Stimulated activated CD8-positive, alpha-beta memory T cell treated with anti-CD3 and anti-CD28 coated beads, Interleukin-12 subunit alpha, Interleukin-12 subunit beta, amount 100 ng/mL, for 1 hour (primary cell): ENCODE data around the gene ALDH4A1.

Experiments
- DNase-seq: peaks from one replicate; pipeline ENCODE4 v3.0.0-alpha.2; 2020; ENCODE audit warnings: low read depth

ALDH4A1 gene

GRCh38 chr1:18902523-18903290 is at the start of gene ALDH4A1:
TSS of gene ALDH4A1 (minus strand) at chr1:18902555. CDS start at chr1:18902523, 32 bp downstream.
- DNase-seq, result peak; percentile 88

- DNase-seq, result peak; percentile 57
Measured at GRCh38 chr1:18951818-18952391, 49.5 kb upstream of the ALDH4A1 start.

GRCh38 chr1:18951416-18951815 is 49.1 kb upstream of the ALDH4A1 start:
- DNase-seq, result no peak

- DNase-seq, result no peak
Measured at GRCh38 chr1:18950401-18951026, 48.2 kb upstream of the ALDH4A1 start.

GRCh38 chr1:18949686-18950400 is 47.5 kb upstream of the ALDH4A1 start:
- DNase-seq, result no peak

GRCh38 chr1:18948913-18949685 is 46.7 kb upstream of the ALDH4A1 start:
- DNase-seq, result no peak

- peak; percentile 50 for DNase-seq
Measured at GRCh38 chr1:18948048-18948912, 45.9 kb upstream of the ALDH4A1 start.

GRCh38 chr1:18947570-18947969 is 45.2 kb upstream of the ALDH4A1 start:
- DNase-seq, result no peak

- no peak for DNase-seq
Measured at GRCh38 chr1:18946550-18947381, 44.4 kb upstream of the ALDH4A1 start.

- DNase-seq, result no peak
Measured at GRCh38 chr1:18945401-18945849, 43.1 kb upstream of the ALDH4A1 start.

- DNase-seq, result no peak
Measured at GRCh38 chr1:18944810-18945209, 42.5 kb upstream of the ALDH4A1 start.

- no peak for DNase-seq
Measured at GRCh38 chr1:18943914-18944572, 41.7 kb upstream of the ALDH4A1 start.

GRCh38 chr1:18943162-18943561 is 40.8 kb upstream of the ALDH4A1 start:
- DNase-seq, result no peak

- DNase-seq, result no peak
Measured at GRCh38 chr1:18942340-18942739, 40.0 kb upstream of the ALDH4A1 start.

GRCh38 chr1:18941221-18942141 is 39.1 kb upstream of the ALDH4A1 start:
- DNase-seq, result no peak

GRCh38 chr1:18940303-18941020 is 38.1 kb upstream of the ALDH4A1 start:
- no peak for DNase-seq
